ENCODE measurements around the gene BCAS1.

Gene BCAS1

GRCh38 chr20:53919886-53920285 lies 150.5 kb downstream of the BCAS1 start:
- no peak overlapping the region for H3K23ac ChIP-seq (ENCODE audit: low read length)
- H3K4me2 ChIP-seq (ENCODE audit: low read length), result no peak overlapping the region
- H3K27me3 ChIP-seq (ENCODE audit: insufficient read depth, low read length, poor library complexity), result no peaks in the 10 kb centered on the region
- H3K27ac ChIP-seq (ENCODE audit: low read depth, low read length), result no peak overlapping the region
- no peak overlapping the region for H2BK15ac ChIP-seq (replicated peaks; ENCODE audit: low read depth)
- no peak overlapping the region for H3K4me3 ChIP-seq (ENCODE audit: low read length)
- H4K8ac ChIP-seq (ENCODE audit: low read depth, low read length), result no peak overlapping the region
- H3K9ac ChIP-seq (ENCODE audit: low read length), result no peak overlapping the region
- H3K79me2 ChIP-seq (ENCODE audit: control insufficient read depth, insufficient read depth, low read length), result no peaks in the 10 kb centered on the region
- H3K18ac ChIP-seq (ENCODE audit: low read length), result no peak overlapping the region
- H3K56ac ChIP-seq (ENCODE audit: low read length), result no peak overlapping the region
- no peak overlapping the region for H2BK120ac ChIP-seq (ENCODE audit: low read depth, low read length)
- no peak overlapping the region for H2BK5ac ChIP-seq (ENCODE audit: low read length)
- no CpG with 5 or more reads among the region's 10 CpGs for WGBS (ENCODE audit: extremely low coverage, insufficient coverage, low lambda C conversion rate)
- peaks cover 11% of the 10 kb centered on the region for H3K4me1 ChIP-seq (ENCODE audit: control insufficient read depth, low read depth, low read length)
- no peak overlapping the region for H4K5ac ChIP-seq (ENCODE audit: low read length)
- H2AK5ac ChIP-seq (ENCODE audit: low read length), result no peak overlapping the region
- H3K79me1 ChIP-seq (ENCODE audit: low read length), result no peaks in the 10 kb centered on the region
- H3K36me3 ChIP-seq (ENCODE audit: control insufficient read depth, insufficient read depth, low read length), result no peaks in the 10 kb centered on the region
- DNase-seq, result no peak
- H3K4ac ChIP-seq (ENCODE audit: low read depth, low read length), result no peak overlapping the region

- Histone ChIP-seq H3K4me1 (ENCODE audit: control insufficient read depth, low read depth, low read length) (peaks cover 18% of the 10 kb centered on the region), H3K79me2 (ENCODE audit: control insufficient read depth, insufficient read depth, low read length) (no peaks in the 10 kb centered on the region), H2AK5ac (ENCODE audit: low read length) (no peak overlapping the region), H3K27ac (ENCODE audit: low read depth, low read length) (no peak overlapping the region), H3K27me3 (ENCODE audit: insufficient read depth, low read length, poor library complexity) (no peaks in the 10 kb centered on the region), H3K18ac (ENCODE audit: low read length) (no peak overlapping the region), H3K4ac (ENCODE audit: low read depth, low read length) (no peak overlapping the region), H2BK15ac (replicated peaks; ENCODE audit: low read depth) (no peak overlapping the region), H3K9ac (ENCODE audit: low read length) (no peak overlapping the region), H3K56ac (ENCODE audit: low read length) (no peak overlapping the region), H4K5ac (ENCODE audit: low read length) (no peak overlapping the region), H3K4me3 (ENCODE audit: low read length) (no peak overlapping the region), H3K4me2 (ENCODE audit: low read length) (no peak overlapping the region), H3K36me3 (ENCODE audit: control insufficient read depth, insufficient read depth, low read length) (no peaks in the 10 kb centered on the region), H2BK5ac (ENCODE audit: low read length) (no peak overlapping the region), H2BK120ac (ENCODE audit: low read depth, low read length) (no peak overlapping the region), H4K8ac (ENCODE audit: low read depth, low read length) (no peak overlapping the region), H3K79me1 (ENCODE audit: low read length) (no peaks in the 10 kb centered on the region), H3K23ac (ENCODE audit: low read length) (no peak overlapping the region)
- no CpG with 5 or more reads among the region's 11 CpGs for WGBS (ENCODE audit: extremely low coverage, insufficient coverage, low lambda C conversion rate)
- peak; percentile 98 for DNase-seq
Measured at GRCh38 chr20:53918949-53919361, 151.4 kb downstream of the BCAS1 start.

- Histone ChIP-seq H4K5ac (ENCODE audit: low read length) (no peak overlapping the region), H3K36me3 (ENCODE audit: control insufficient read depth, insufficient read depth, low read length) (no peaks in the 10 kb centered on the region), H3K4me2 (ENCODE audit: low read length) (no peak overlapping the region), H2BK120ac (ENCODE audit: low read depth, low read length) (peak overlapping the region; percentile 82), H3K18ac (ENCODE audit: low read length) (peak overlapping the region; percentile 64), H3K4me1 (ENCODE audit: control insufficient read depth, low read depth, low read length) (peaks cover 18% of the 10 kb centered on the region), H3K79me1 (ENCODE audit: low read length) (no peaks in the 10 kb centered on the region), H3K9ac (ENCODE audit: low read length) (no peak overlapping the region), H3K23ac (ENCODE audit: low read length) (no peak overlapping the region), H2BK5ac (ENCODE audit: low read length) (peak overlapping the region; percentile 62), H3K27me3 (ENCODE audit: insufficient read depth, low read length, poor library complexity) (no peaks in the 10 kb centered on the region), H2BK15ac (replicated peaks; ENCODE audit: low read depth) (peak overlapping the region; percentile 38), H3K27ac (ENCODE audit: low read depth, low read length) (peak overlapping the region; percentile 59), H3K79me2 (ENCODE audit: control insufficient read depth, insufficient read depth, low read length) (no peaks in the 10 kb centered on the region), H3K4me3 (ENCODE audit: low read length) (no peak overlapping the region), H3K4ac (ENCODE audit: low read depth, low read length) (no peak overlapping the region), H4K8ac (ENCODE audit: low read depth, low read length) (no peak overlapping the region), H3K56ac (ENCODE audit: low read length) (peak overlapping the region; percentile 78), H2AK5ac (ENCODE audit: low read length) (peak overlapping the region; percentile 67)
- no peak for DNase-seq
Measured at GRCh38 chr20:53918020-53918311, 152.4 kb downstream of the BCAS1 start.

GRCh38 chr20:53917145-53918019 lies 153.0 kb downstream of the BCAS1 start:
- H3K4me3 ChIP-seq (ENCODE audit: low read length), result no peak overlapping the region
- H2BK15ac ChIP-seq (replicated peaks; ENCODE audit: low read depth), result peak overlapping the region; percentile 87
- peak overlapping the region; percentile 78 for H3K56ac ChIP-seq (ENCODE audit: low read length)
- no peaks in the 10 kb centered on the region for H3K79me1 ChIP-seq (ENCODE audit: low read length)
- DNase-seq, result peak; percentile 69
- H3K23ac ChIP-seq (ENCODE audit: low read length), result no peak overlapping the region
- H4K5ac ChIP-seq (ENCODE audit: low read length), result peak overlapping the region; percentile 82
- no peaks in the 10 kb centered on the region for H3K36me3 ChIP-seq (ENCODE audit: control insufficient read depth, insufficient read depth, low read length)
- H3K18ac ChIP-seq (ENCODE audit: low read length), result peak overlapping the region; percentile 71
- no CpG with 5 or more reads among the region's 10 CpGs for WGBS (ENCODE audit: extremely low coverage, insufficient coverage, low lambda C conversion rate)
- no peak overlapping the region for H3K4me2 ChIP-seq (ENCODE audit: low read length)
- H3K4ac ChIP-seq (ENCODE audit: low read depth, low read length), result peak overlapping the region; percentile 75
- H3K4me1 ChIP-seq (ENCODE audit: control insufficient read depth, low read depth, low read length), result peaks cover 18% of the 10 kb centered on the region
- H2BK5ac ChIP-seq (ENCODE audit: low read length), result peak overlapping the region; percentile 62
- H2BK120ac ChIP-seq (ENCODE audit: low read depth, low read length), result peak overlapping the region; percentile 90
- H2AK5ac ChIP-seq (ENCODE audit: low read length), result peak overlapping the region; percentile 67
- no peaks in the 10 kb centered on the region for H3K27me3 ChIP-seq (ENCODE audit: insufficient read depth, low read length, poor library complexity)
- H3K79me2 ChIP-seq (ENCODE audit: control insufficient read depth, insufficient read depth, low read length), result no peaks in the 10 kb centered on the region
- peak overlapping the region; percentile 59 for H3K27ac ChIP-seq (ENCODE audit: low read depth, low read length)
- H3K9ac ChIP-seq (ENCODE audit: low read length), result peak overlapping the region; percentile 34
- H4K8ac ChIP-seq (ENCODE audit: low read depth, low read length), result no peak overlapping the region

- no peak overlapping the region for H3K18ac ChIP-seq (ENCODE audit: low read length)
- H2AK5ac ChIP-seq (ENCODE audit: low read length), result no peak overlapping the region
- peaks cover 18% of the 10 kb centered on the region for H3K4me1 ChIP-seq (ENCODE audit: control insufficient read depth, low read depth, low read length)
- H3K27me3 ChIP-seq (ENCODE audit: insufficient read depth, low read length, poor library complexity), result no peaks in the 10 kb centered on the region
- no peak overlapping the region for H3K4me2 ChIP-seq (ENCODE audit: low read length)
- no peak overlapping the region for H3K27ac ChIP-seq (ENCODE audit: low read depth, low read length)
- H3K56ac ChIP-seq (ENCODE audit: low read length), result peak overlapping the region; percentile 62
- H2BK120ac ChIP-seq (ENCODE audit: low read depth, low read length), result peak overlapping the region; percentile 8
- H2BK5ac ChIP-seq (ENCODE audit: low read length), result no peak overlapping the region
- H3K4me3 ChIP-seq (ENCODE audit: low read length), result no peak overlapping the region
- no CpG with 5 or more reads among the region's 2 CpGs for WGBS (ENCODE audit: extremely low coverage, insufficient coverage, low lambda C conversion rate)
- no peak overlapping the region for H4K8ac ChIP-seq (ENCODE audit: low read depth, low read length)
- no peak overlapping the region for H3K4ac ChIP-seq (ENCODE audit: low read depth, low read length)
- H3K9ac ChIP-seq (ENCODE audit: low read length), result peak overlapping the region; percentile 34
- H4K5ac ChIP-seq (ENCODE audit: low read length), result no peak overlapping the region
- no peaks in the 10 kb centered on the region for H3K79me2 ChIP-seq (ENCODE audit: control insufficient read depth, insufficient read depth, low read length)
- H3K36me3 ChIP-seq (ENCODE audit: control insufficient read depth, insufficient read depth, low read length), result no peaks in the 10 kb centered on the region
- H3K23ac ChIP-seq (ENCODE audit: low read length), result no peak overlapping the region
- H3K79me1 ChIP-seq (ENCODE audit: low read length), result no peaks in the 10 kb centered on the region
- DNase-seq, result no peak
- H2BK15ac ChIP-seq (replicated peaks; ENCODE audit: low read depth), result no peak overlapping the region
Measured at GRCh38 chr20:53916173-53916512, 154.3 kb downstream of the BCAS1 start.
